Keratinocyte (primary cell): Measurements from ENCODE around the gene TNS1. TPM values are rescaled to one million over a fixed set of nuclear protein-coding genes. Genes with fewer than 3 reads are reported as not detected.

ENCODE experiments used
- DNase-seq: peaks from one replicate; pipeline ENCODE4 v3.0.0-alpha.2; 2011; ENCODE audit warnings: low read depth, missing footprints, low spot score
- FAIRE-seq: peaks from 2 replicates; lab custom pipeline; 2011; peaks lifted over from hg19 to GRCh38; lab: Jason Lieb, UNC
- H2AFZ ChIP-seq: 2 replicates; pipeline ENCODE4 v1.6.0; 2012; ENCODE audit warnings: low read length, control low read depth, inconsistent platforms; ENCODE audit not compliant: control insufficient read depth
- H3K27ac ChIP-seq: 2 replicates; pipeline ENCODE4 v1.5.1; 2011; ENCODE audit warnings: low read length; ENCODE audit not compliant: control insufficient read depth, insufficient read depth
- H3K27me3 ChIP-seq: 3 replicates; pipeline ENCODE4 v1.6.0; 2011; ENCODE audit warnings: low read length; ENCODE audit not compliant: control insufficient read depth, insufficient read depth; ENCODE audit errors: extremely low read depth
- H3K36me3 ChIP-seq, 2 experiments: 2 replicates in 1 of 2; 3 replicates in 1 of 2; pipeline ENCODE4 v1.5.1; 2011; ENCODE audit warnings: low read length in 2 of 2, mild to moderate bottlenecking in 1 of 2; ENCODE audit not compliant: control insufficient read depth in 2 of 2, insufficient read depth in 2 of 2; ENCODE audit errors: extremely low read depth in 1 of 2
- H3K4me1 ChIP-seq: 3 replicates; pipeline ENCODE4 v1.5.1; 2011; ENCODE audit warnings: low read length; ENCODE audit not compliant: control insufficient read depth, insufficient read depth; ENCODE audit errors: extremely low read depth
- H3K4me2 ChIP-seq: 3 replicates; pipeline ENCODE4 v1.6.0; 2011; ENCODE audit warnings: low read depth, low read length; ENCODE audit not compliant: control insufficient read depth, insufficient read depth; ENCODE audit errors: extremely low read depth
- H3K4me3 ChIP-seq, 3 experiments: fragments of 200-600 bp in 1 of 3; sonication (generic) in 1 of 3; 2 replicates in 2 of 3; 3 replicates in 1 of 3; pipeline ENCODE4 v1.5.1; 2011 to 2016; ENCODE audit warnings: low read length in 3 of 3, mild to moderate bottlenecking in 3 of 3, control low read depth in 2 of 3, inconsistent platforms in 1 of 3, low read depth in 1 of 3, mixed read lengths in 1 of 3, mixed run types in 1 of 3, moderate library complexity in 1 of 3; ENCODE audit not compliant: control insufficient read depth in 2 of 3, insufficient read depth in 2 of 3; ENCODE audit errors: extremely low read depth in 1 of 3
- H3K79me2 ChIP-seq: 2 replicates; pipeline ENCODE4 v1.6.0; 2012; ENCODE audit warnings: low read length; ENCODE audit not compliant: control insufficient read depth, insufficient read depth
- H3K9ac ChIP-seq: 3 replicates; pipeline ENCODE4 v1.6.0; 2011; ENCODE audit warnings: low read length; ENCODE audit not compliant: control insufficient read depth, insufficient read depth; ENCODE audit errors: extremely low read depth
- H3K9me1 ChIP-seq: 3 replicates; pipeline ENCODE4 v1.6.0; 2011; ENCODE audit warnings: low read length; ENCODE audit not compliant: control insufficient read depth, insufficient read depth; ENCODE audit errors: extremely low read depth
- H3K9me3 ChIP-seq: 2 replicates; pipeline ENCODE4 v1.5.1; 2012; ENCODE audit warnings: low read depth, low read length; ENCODE audit not compliant: control insufficient read depth
- H4K20me1 ChIP-seq: 3 replicates; pipeline ENCODE4 v1.6.0; 2011; ENCODE audit warnings: low read length; ENCODE audit not compliant: control insufficient read depth, insufficient read depth; ENCODE audit errors: extremely low read depth
- CTCF ChIP-seq, 3 experiments: IDR thresholded peaks in 1 of 3; conservative IDR thresholded peaks in 1 of 3; optimal IDR thresholded peaks in 1 of 3; 2 replicates in 2 of 3; 3 replicates in 1 of 3; pipeline versions ENCODE3 to v1.5.1; 2011; ENCODE audit warnings: low read length in 3 of 3, mild to moderate bottlenecking in 3 of 3, moderate library complexity in 2 of 3, control low read depth in 1 of 3, inconsistent platforms in 1 of 3; ENCODE audit not compliant: insufficient read depth in 2 of 3; ENCODE audit errors: extremely low read depth in 1 of 3
- EZH2 ChIP-seq: IDR thresholded peaks from one replicate; pipeline ENCODE4 v1.6.1; 2012; ENCODE audit warnings: inconsistent platforms, mild to moderate bottlenecking, low read length, moderate library complexity
- dilution Hi-C: fragments of 300-500 bp; cut with MboI; formaldehyde crosslinking; loops from one replicate; pipeline ENCODE4 v1.7.0; 2020; ENCODE audit warnings: low sequenced_read_pairs; ENCODE audit not compliant: extremely low pct_ligation_motif_present
- polyA plus RNA-seq, 5 experiments: library from polyadenylated mRNA; depleted of rRNA in 3 of 5; stranded (reverse) in 3 of 5; stranded (forward) in 1 of 5; unstranded in 1 of 5; fragments of >200 nt; gene quantifications; 1 replicate in 1 of 5; 2 replicates in 3 of 5; 3 replicates in 1 of 5; pipeline versions ENCODE4 v1.2.1 to v1.2.3, GENCODE V29; 2011 to 2012; ENCODE audit warnings: missing spikeins in 2 of 5, low read depth in 1 of 5, low replicate concordance in 1 of 5

TNS1 gene
- polyA plus RNA-seq, 1 donor (not counting 4 experiments of a cell fraction or from before 2014, with no cell fraction given), result 2.5 TPM

- Histone ChIP-seq H3K79me2 (no peaks in the 10 kb centered on the region), H3K4me3 (no peak overlapping the region), H3K36me3 (no peaks in the 10 kb centered on the region), H3K4me1 (no peaks in the 10 kb centered on the region), H3K27ac (no peak overlapping the region), H4K20me1 (peaks cover 4% of the 10 kb centered on the region), H3K9me3 (no peaks in the 10 kb centered on the region), H3K9ac (no peak overlapping the region), H3K9me1 (no peaks in the 10 kb centered on the region), H2AFZ (no peak overlapping the region), H3K27me3 (peaks cover 7% of the 10 kb centered on the region), H3K4me2 (no peak overlapping the region)
- FAIRE-seq (no peak), DNase-seq (no peak)
- no peak for TF ChIP-seq CTCF (optimal IDR thresholded peaks at IDR 0.05 in 1 of 3, IDR thresholded peaks at IDR 0.05 in 1 of 3, conservative IDR thresholded peaks at IDR 0.05 in 1 of 3; ENCODE audit: extremely low read depth in 1 of 3, insufficient read depth in 2 of 3, low read length in 3 of 3)
- TF ChIP-seq EZH2, result no peak
- dilution Hi-C loops, result no loop called here
Measured at GRCh38 chr2:217858519-217859491, 144.0 kb downstream of the TNS1 start.

- H2AFZ ChIP-seq, result no peak overlapping the region
- TF ChIP-seq CTCF (optimal IDR thresholded peaks at IDR 0.05 in 1 of 3, IDR thresholded peaks at IDR 0.05 in 1 of 3, conservative IDR thresholded peaks at IDR 0.05 in 1 of 3; ENCODE audit: extremely low read depth in 1 of 3, insufficient read depth in 2 of 3, low read length in 3 of 3) (no peak), EZH2 (no peak)
- DNase-seq, result no peak
- H3K9me1 ChIP-seq, result no peaks in the 10 kb centered on the region
- H3K27ac ChIP-seq, result no peak overlapping the region
- H3K4me3 ChIP-seq, result no peak overlapping the region
- peaks cover 4% of the 10 kb centered on the region for H3K27me3 ChIP-seq
- H3K9ac ChIP-seq, result no peak overlapping the region
- no peak overlapping the region for H3K4me2 ChIP-seq
- no peaks in the 10 kb centered on the region for H3K36me3 ChIP-seq
- H3K79me2 ChIP-seq, result no peaks in the 10 kb centered on the region
- dilution Hi-C loops, result no loop called here
- peaks cover 2% of the 10 kb centered on the region for H4K20me1 ChIP-seq
- no peaks in the 10 kb centered on the region for H3K4me1 ChIP-seq
- FAIRE-seq, result no peak
- no peaks in the 10 kb centered on the region for H3K9me3 ChIP-seq
Measured at GRCh38 chr2:217857624-217858506, 144.9 kb downstream of the TNS1 start.
